Cerebellar nuclear complex (tissue), 1 donor: Measurements from ENCODE around the gene SRRM3.
"Not testable (repeated sequence)": the region's sequence is repeated elsewhere in the genome, so short reads cannot be mapped to it uniquely, and the experiment has no call there.

Source experiments
- DNase-seq, 2 experiments: peaks; one replicate each; lab custom pipeline; 2025; lab: John Stamatoyannopoulos, UW

SRRM3 gene

GRCh38 chr7:76265299-76265698, 63.6 kb downstream of the SRRM3 start:
- DNase-seq, result no peak

DNA sequence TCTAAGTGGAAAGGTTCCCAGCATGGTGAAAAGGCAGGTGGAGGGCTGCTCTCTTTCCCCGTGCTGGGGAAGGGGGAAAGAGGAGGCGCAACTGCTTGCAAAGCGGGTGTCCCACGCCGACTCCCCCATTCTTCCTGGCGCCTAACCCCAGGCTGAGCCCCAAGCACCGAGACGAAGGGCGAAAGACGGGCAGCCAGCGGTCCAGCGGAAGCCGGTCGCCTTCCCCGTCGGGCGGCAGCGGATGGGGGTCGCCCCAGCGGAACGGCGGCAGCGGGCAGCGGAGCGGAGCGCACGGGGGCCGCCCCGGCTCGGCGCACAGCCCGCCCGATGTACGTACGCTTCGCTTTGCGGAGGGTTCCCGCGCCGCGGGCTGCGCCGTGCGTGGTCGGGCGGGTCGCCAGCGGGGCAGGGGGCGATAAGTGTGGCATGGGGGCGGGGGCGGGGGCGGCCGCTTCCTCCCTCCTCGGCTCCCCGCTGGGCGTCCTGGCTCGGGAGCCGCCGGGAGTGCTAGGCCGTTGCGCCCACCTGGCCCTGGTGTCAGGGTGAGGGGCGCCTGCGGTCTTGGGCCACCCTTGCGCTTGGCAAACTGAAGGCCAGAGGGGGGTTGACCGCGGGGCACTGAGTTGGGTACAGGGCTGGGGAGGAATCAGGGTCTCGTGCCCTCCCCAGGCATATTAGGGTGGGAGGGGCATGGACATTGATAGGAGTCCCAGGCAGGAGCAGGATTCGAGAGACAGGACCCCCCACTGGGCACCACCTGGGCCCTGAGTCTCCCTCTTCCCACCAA, 65.6 kb downstream of the SRRM3 start:
- no peak for DNase-seq

GRCh38 chr7:76267894-76268183, 66.1 kb downstream of the SRRM3 start:
- no peak for DNase-seq

GRCh38 chr7:76268376-76268775, 66.7 kb downstream of the SRRM3 start:
- no peak for DNase-seq

GRCh38 chr7:76269895-76270294, 68.2 kb downstream of the SRRM3 start:
- no peak for DNase-seq

- DNase-seq, result not testable (repeated sequence)
Observed at GRCh38 chr7:76271384-76271783, 69.7 kb downstream of the SRRM3 start.

DNA sequence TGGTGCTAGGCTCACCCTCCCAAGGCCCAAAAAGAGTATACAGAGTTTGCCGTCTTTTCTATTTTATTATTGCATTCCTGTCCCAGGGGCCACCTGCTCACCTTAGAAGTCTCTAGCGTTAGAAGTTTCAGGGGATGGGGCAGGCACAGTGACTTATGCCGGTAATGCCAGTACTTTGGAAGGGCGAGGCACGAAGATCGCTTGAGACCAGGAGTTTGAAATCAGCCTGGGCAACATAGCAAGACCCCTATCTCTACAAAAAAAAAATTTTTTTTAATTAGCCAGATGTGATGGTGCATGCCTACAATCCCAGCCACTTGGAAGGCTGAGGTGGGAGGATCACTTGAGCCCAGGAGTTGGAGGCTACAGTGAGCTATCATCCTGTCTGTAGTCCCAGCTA, 70.4 kb downstream of the SRRM3 start:
- no peak for DNase-seq

DNA sequence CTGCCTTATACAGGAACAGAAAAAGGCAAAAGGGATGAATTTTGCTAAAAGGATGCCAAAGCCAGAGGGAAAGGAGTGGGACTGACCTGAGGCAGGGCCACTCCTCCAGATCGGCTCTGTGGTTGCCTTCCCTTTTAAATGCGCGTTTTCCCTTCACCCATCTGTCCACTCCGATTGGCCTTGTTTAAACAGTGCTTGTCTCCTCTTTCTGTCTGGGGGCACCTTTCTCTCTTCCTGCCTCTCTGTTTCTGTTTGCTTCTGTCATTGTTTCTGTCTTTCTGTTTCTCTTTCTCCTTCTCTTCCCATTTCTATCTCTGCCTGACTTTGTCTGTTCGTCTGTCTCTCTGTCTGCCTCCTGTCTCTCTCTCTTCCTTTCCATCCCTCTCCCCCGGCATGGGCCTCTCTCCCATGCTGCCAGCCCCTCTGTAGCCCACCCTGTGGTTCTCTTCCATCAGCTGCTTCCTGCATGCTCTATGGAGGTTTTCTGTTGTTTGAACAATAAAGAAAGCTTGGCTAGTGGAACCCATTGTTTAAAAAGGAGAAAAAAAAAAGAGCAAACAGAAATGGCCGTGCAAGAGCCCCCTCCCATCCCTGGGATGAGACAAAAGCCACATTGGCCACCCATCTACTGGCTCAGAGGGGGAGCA, 71.3 kb downstream of the SRRM3 start:
- no peak for DNase-seq

DNA sequence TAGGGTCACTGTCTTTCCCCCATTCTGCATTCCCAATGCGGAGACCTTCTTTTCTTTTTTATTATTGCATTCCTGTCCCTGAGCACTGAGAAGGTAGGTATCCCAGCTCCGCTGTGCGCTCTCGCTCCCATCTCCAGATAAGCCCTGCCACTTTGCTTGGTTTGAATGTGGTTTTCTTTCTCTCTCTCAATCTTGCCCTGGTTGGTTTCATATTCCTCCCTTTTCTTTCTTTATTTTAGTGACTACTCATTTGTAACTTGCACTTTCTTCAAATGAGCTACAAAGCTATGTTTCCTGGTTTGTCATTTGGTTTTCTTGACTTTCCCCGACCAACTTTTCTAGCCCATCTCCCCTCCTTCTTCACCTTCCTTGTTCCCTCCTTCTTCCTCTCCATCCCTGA, 71.8 kb downstream of the SRRM3 start:
- no peak for DNase-seq

DNA sequence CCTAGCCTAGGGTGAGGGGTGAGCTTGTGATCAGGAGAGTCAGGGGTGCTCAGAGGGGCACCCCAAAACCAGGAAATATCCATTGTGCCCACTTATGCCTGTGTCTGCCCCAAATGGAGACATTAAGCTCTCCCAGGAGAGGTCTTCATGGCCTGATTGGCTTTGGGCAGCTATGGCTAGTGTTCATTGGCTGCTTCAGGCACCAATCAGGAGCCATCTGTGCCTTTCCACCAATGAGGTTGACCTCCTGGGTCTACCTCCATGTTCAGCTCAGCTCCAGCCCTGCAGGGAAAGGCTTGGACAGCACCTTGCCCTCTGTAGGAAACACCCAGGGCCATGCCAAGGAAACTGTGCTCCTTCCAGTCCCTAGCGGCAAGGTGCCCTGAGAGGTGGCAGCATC, 76.8 kb downstream of the SRRM3 start:
- no peak for DNase-seq

DNA sequence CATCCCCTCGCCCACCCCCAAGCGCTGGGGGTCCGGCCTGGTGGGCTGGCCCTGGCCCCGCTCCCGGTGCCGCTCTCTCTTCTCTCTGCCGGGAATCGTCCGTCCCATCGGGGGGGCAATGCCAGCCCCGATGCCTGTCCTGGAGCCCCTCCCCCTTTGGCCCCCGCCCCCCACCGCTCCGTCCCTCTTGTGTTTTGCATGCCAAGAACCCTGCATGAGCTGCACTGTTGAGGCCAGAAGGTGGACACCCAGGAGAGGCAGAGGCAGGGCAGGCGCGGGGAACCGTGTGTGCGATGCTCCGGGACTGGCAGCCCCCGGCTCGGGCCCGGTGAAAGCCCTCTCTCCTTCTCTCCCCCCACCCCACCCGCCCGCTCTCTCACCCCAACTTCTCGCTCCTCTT, 78.7 kb downstream of the SRRM3 start:
- DNase-seq, result no peak

- DNase-seq, result no peak
Observed at GRCh38 chr7:76281006-76281705, 79.5 kb downstream of the SRRM3 start.

DNA sequence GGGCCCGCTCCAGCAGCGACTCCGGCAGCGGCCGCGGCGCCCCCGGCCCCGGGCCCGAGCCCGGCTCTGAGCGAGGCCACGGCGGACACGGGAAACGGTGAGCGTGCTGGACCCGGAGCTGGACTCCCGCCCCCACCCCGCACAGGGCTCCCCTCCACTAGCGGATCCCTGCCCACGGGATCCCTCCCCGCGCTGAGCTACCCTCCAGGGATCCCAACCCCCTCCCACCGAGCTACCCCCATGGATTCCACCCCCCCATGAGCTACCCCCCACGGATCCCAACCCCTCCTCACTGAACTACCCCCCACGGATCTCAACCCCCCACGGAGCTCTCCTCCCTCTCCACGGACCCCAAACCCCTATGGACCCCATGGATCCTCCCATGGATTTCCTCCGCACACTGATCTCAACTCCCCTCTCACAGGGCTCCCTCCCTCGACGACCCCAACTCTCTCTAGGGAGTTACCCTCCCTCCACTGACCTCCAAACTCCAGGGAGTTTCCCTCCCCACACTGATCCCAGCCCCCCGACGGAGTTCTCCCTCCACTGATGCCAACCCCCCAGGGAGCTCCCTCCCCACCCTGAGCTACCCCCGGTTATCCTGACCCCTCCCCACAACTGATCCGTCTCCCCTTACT, 80.1 kb downstream of the SRRM3 start:
- DNase-seq, result no peak

DNA sequence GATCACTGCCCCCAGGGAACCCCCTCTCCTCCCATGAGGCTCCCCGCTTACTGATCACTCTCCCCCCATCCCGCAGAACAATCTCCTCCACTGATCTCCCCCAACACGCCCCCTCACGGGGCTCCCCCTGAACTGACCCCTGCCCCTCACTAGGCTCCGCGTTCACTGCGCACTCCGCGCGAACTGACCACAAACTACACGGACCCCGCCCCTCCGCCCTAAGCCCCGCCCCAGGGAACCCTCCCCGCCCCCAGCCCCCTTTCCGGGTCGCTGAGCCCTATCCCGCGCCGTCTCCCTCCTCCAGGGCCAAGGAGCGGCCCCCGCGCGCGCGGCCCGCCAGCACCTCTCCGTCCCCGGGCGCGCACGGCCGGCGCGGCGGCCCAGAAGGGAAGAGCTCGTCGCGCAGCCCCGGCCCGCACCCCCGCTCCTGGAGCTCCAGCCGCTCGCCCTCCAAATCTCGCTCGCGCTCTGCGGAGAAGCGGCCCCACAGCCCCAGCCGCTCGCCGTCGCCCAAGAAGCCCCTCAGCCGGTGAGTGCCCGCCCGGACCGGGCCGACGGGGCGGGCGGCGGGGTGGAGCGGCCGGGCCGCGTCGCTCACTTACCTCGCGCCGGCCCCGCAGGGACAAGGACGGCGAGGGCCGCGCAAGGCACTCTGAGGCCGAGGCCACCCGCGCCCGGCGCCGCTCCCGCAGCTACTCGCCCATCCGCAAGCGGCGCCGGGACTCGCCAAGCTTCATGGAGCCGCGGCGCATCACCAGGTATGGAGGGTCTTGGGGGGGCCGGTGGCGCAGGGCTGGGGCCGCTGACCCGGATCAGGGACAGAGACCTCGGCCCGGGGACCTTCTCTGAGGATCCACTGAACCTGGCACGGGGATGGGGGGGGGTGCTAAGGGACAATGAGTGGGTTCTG, 80.9 kb downstream of the SRRM3 start:
- no peak for DNase-seq

- DNase-seq, result no peak
Observed at GRCh38 chr7:76283254-76284159, 81.8 kb downstream of the SRRM3 start.

DNA sequence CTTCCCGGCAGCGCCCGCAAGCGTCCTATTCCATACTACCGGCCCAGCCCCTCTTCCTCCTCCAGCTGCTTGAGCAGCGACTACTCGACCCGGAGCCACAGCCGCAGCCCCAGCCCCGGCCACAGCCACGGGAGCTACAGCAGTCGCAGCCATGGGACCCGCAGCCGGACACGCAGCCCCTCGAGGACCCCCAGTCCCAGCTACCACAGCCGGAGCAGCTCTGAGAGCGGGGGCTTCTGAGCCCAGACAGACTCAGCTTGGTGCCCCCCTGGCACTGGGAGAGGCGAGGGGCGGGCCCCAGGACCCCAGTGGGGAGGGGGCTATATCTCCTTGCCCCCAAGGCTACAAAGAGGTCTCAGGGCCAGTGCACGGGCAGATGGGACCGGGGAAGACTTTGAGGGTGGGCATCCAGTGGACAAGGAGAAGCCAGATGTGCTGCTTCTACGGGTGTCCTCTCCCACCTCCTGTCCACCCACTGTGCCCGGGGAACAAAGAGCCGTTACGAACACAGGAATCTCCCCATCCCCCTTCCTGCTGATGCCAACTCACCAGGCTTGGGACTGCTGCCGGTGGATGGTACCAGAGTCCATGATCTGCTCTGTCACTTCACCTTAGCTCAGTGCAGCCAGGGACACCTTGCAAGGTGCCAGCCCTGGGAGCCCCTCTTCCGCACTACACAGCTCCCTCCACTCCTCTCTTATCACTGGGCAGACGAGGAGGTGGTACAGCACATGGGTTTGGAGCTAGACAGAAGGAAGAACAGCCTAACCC, 84.1 kb downstream of the SRRM3 start:
- DNase-seq, result no peak

GRCh38 chr7:76286842-76287403, 85.2 kb downstream of the SRRM3 start:
- DNase-seq, result no peak

DNA sequence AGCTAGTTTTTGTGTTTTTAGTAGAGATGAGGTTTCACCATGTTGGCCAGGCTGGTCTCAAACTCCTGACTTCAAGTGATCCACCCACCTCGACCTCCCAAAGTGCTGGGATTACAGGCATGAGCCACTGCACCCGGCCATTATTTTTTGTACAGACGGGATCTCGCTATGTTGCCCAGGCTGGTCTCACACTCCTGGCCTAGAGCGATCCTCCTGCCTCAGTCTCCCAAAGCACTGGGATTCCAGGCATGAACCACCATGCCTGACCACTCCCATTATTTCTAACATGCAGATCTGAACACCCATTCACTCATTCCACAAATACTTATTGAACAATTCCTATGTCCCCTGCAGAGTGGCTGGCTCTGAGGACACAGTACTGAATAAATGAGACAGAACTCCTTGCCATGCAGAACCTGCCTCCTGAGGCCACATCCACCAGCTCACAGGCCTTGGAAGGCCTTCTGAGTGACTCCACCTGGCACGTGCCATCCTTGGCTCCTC, 89.2 kb downstream of the SRRM3 start:
- not testable (repeated sequence) for DNase-seq
